H1 (cell line): ENCODE results near the gene BTBD16. TPM values are rescaled to one million over a fixed set of nuclear protein-coding genes. Genes with fewer than 3 reads are reported as not detected.

Source experiments
- CTCF ChIA-PET: fragments of 300-600 bp; sonication (Branson Sonifier 250); formaldehyde crosslinking; loops from one replicate; lab custom pipeline; 2021; ENCODE audit not compliant: partially characterized antibody; lab: Charles Lee
- POLR2A ChIA-PET: fragments of 300-600 bp; sonication (Branson Sonifier 250); formaldehyde crosslinking; loops from one replicate; lab custom pipeline; 2021; ENCODE audit warnings: inconsistent platforms; ENCODE audit not compliant: partially characterized antibody; lab: Charles Lee
- DNase-seq, 2 experiments: peaks; one replicate each; pipeline versions ENCODE4 v3.0.0 to v3.0.0-alpha.2; 2010 to 2022; ENCODE audit warnings: low spot score in 2 of 2, low read depth in 1 of 2, mixed read lengths in 1 of 2
- FAIRE-seq: peaks from 2 replicates; lab custom pipeline; 2011; peaks lifted over from hg19 to GRCh38; lab: Jason Lieb, UNC
- H2AFZ ChIP-seq: 2 replicates; pipeline ENCODE4 v1.8.1; 2012; ENCODE audit warnings: low read length, inconsistent platforms
- H2AK5ac ChIP-seq: 2 replicates; pipeline ENCODE4 v1.6.1; 2013; ENCODE audit warnings: low read depth, low read length
- H2BK120ac ChIP-seq: replicated peaks from 2 replicates; pipeline ENCODE3; 2013; ENCODE audit warnings: low read depth, low read length, inconsistent platforms
- H2BK12ac ChIP-seq: 2 replicates; pipeline ENCODE4 v1.6.1; 2013; ENCODE audit warnings: low read depth, low read length
- H2BK15ac ChIP-seq: 2 replicates; pipeline ENCODE4 v1.6.1; 2013; ENCODE audit warnings: low read length
- H2BK20ac ChIP-seq: 2 replicates; pipeline ENCODE4 v1.6.1; 2013; ENCODE audit warnings: low read length
- H2BK5ac ChIP-seq: 2 replicates; pipeline ENCODE4 v1.6.1; 2013; ENCODE audit warnings: low read depth, low read length
- H3K14ac ChIP-seq: 2 replicates; pipeline ENCODE4 v1.6.1; 2013; ENCODE audit warnings: inconsistent platforms; ENCODE audit not compliant: insufficient read length
- H3K18ac ChIP-seq: 2 replicates; pipeline ENCODE4 v1.6.1; 2013; ENCODE audit warnings: low read length; ENCODE audit errors: extremely low read depth
- H3K23ac ChIP-seq: 2 replicates; pipeline ENCODE4 v1.6.1; 2013; ENCODE audit warnings: inconsistent platforms; ENCODE audit not compliant: insufficient read length
- H3K23me2 ChIP-seq: 2 replicates; pipeline ENCODE4 v1.6.1; 2013; ENCODE audit warnings: low read depth, low read length
- H3K27ac ChIP-seq: 2 replicates; pipeline ENCODE4 v1.6.1; 2011; ENCODE audit warnings: low read depth, low read length, inconsistent platforms
- H3K27me3 ChIP-seq, 4 experiments: replicated peaks in 1 of 4; 1 replicate in 1 of 4; 2 replicates in 3 of 4; pipeline versions ENCODE4 v1.6.1 to v1.8.1; 2011 to 2013; ENCODE audit warnings: low read length in 3 of 4, mild to moderate bottlenecking in 3 of 4, inconsistent platforms in 2 of 4, mixed read lengths in 2 of 4, moderate library complexity in 1 of 4; ENCODE audit not compliant: control insufficient read depth in 3 of 4, insufficient read depth in 3 of 4; ENCODE audit errors: extremely low read depth in 1 of 4
- H3K36me3 ChIP-seq, 4 experiments: 2 replicates each; pipeline versions ENCODE4 v1.6.1 to v1.8.1; 2011 to 2013; ENCODE audit warnings: mild to moderate bottlenecking in 4 of 4, low read length in 3 of 4, moderate library complexity in 2 of 4, control low read depth in 1 of 4, inconsistent platforms in 1 of 4; ENCODE audit not compliant: insufficient read depth in 4 of 4, control insufficient read depth in 2 of 4
- H3K4ac ChIP-seq: replicated peaks from 2 replicates; pipeline ENCODE3; 2013; ENCODE audit warnings: low read length, low read depth, mixed read lengths, inconsistent platforms; ENCODE audit not compliant: insufficient read length
- H3K4me1 ChIP-seq, 4 experiments: replicated peaks in 1 of 4; 1 replicate in 1 of 4; 2 replicates in 3 of 4; pipeline versions ENCODE4 v1.6.1 to v1.8.1; 2011 to 2013; ENCODE audit warnings: low read length in 3 of 4, inconsistent platforms in 2 of 4, mixed read lengths in 1 of 4; ENCODE audit not compliant: insufficient read depth in 4 of 4, control insufficient read depth in 3 of 4
- H3K4me2 ChIP-seq, 2 experiments: 2 replicates each; pipeline versions ENCODE4 v1.6.1 to v1.8.1; 2011 to 2013; ENCODE audit warnings: low read depth in 2 of 2, low read length in 2 of 2, control low read depth in 1 of 2, inconsistent platforms in 1 of 2, mild to moderate bottlenecking in 1 of 2; ENCODE audit not compliant: insufficient read depth in 1 of 2
- H3K4me3 ChIP-seq, 4 experiments: fragments of 200-600, 300-600 bp in 1 of 4; sonication (generic), shearing (Covaris generic), sonication (Bioruptor Twin) in 1 of 4; 2 replicates each; pipeline versions ENCODE4 v1.5.1 to v1.8.1; 2011 to 2016; ENCODE audit warnings: low read length in 4 of 4, low read depth in 3 of 4, control low read depth in 2 of 4, inconsistent platforms in 2 of 4, mild to moderate bottlenecking in 2 of 4, mixed read lengths in 1 of 4, moderate library complexity in 1 of 4; ENCODE audit not compliant: insufficient read depth in 2 of 4; ENCODE audit errors: extremely low read depth in 1 of 4
- H3K56ac ChIP-seq: replicated peaks from 2 replicates; pipeline ENCODE3; 2013; ENCODE audit warnings: low read depth, mild to moderate bottlenecking, mixed read lengths, low read length, inconsistent platforms; ENCODE audit not compliant: insufficient read length
- H3K79me1 ChIP-seq: 2 replicates; pipeline ENCODE4 v1.6.1; 2013; ENCODE audit warnings: low read depth, low read length, control low read depth
- H3K79me2 ChIP-seq, 2 experiments: 2 replicates each; pipeline versions ENCODE4 v1.6.1 to v1.8.1; 2012 to 2013; ENCODE audit warnings: low read length in 2 of 2, mild to moderate bottlenecking in 2 of 2, inconsistent platforms in 1 of 2; ENCODE audit not compliant: insufficient read depth in 2 of 2, control insufficient read depth in 1 of 2
- H3K9ac ChIP-seq, 4 experiments: replicated peaks in 1 of 4; 1 replicate in 1 of 4; 2 replicates in 3 of 4; pipeline versions ENCODE4 v1.6.1 to v1.8.1; 2011 to 2013; ENCODE audit warnings: low read depth in 3 of 4, low read length in 3 of 4, control low read depth in 2 of 4, mild to moderate bottlenecking in 2 of 4, moderate library complexity in 2 of 4, inconsistent platforms in 1 of 4; ENCODE audit errors: extremely low read depth in 1 of 4
- H3K9me3 ChIP-seq, 2 experiments: 2 replicates each; pipeline versions ENCODE4 v1.6.1 to v1.8.1; 2012 to 2013; ENCODE audit warnings: mild to moderate bottlenecking in 2 of 2, moderate library complexity in 2 of 2, control low read depth in 1 of 2, inconsistent platforms in 1 of 2, low read depth in 1 of 2, low read length in 1 of 2, mixed read lengths in 1 of 2; ENCODE audit not compliant: insufficient read depth in 2 of 2
- H4K20me1 ChIP-seq, 2 experiments: replicated peaks in 1 of 2; 2 replicates each; pipeline versions ENCODE3 to v1.8.1; 2011 to 2013; ENCODE audit warnings: inconsistent platforms in 2 of 2, low read length in 2 of 2, mild to moderate bottlenecking in 1 of 2; ENCODE audit not compliant: insufficient read depth in 2 of 2, control insufficient read depth in 1 of 2
- H4K5ac ChIP-seq: 2 replicates; pipeline ENCODE4 v1.6.1; 2013; ENCODE audit warnings: low read length, low read depth, mixed read lengths, inconsistent platforms; ENCODE audit not compliant: insufficient read length
- H4K8ac ChIP-seq: 2 replicates; pipeline ENCODE4 v1.8.0; 2013; ENCODE audit warnings: mild to moderate bottlenecking, moderate library complexity, low read length, inconsistent platforms; ENCODE audit not compliant: insufficient read depth; ENCODE audit errors: extremely low read depth
- H4K91ac ChIP-seq: replicated peaks from 2 replicates; pipeline ENCODE3; 2013; ENCODE audit warnings: low read length, mixed read lengths, inconsistent platforms; ENCODE audit not compliant: insufficient read length
- ASH2L ChIP-seq: fragments of 200-600, 300-600 bp; sonication (generic); IDR thresholded peaks from one replicate; pipeline ENCODE4 v1.7.1; 2017; ENCODE audit warnings: low read length
- ATF2 ChIP-seq: IDR thresholded peaks from 2 replicates; pipeline ENCODE4 v1.6.1; 2012; ENCODE audit warnings: low read length, inconsistent platforms
- BACH1 ChIP-seq: IDR thresholded peaks from 2 replicates; pipeline ENCODE4 v1.6.1; 2012; ENCODE audit warnings: low read length, improper control_type of control experiment
- CEBPB ChIP-seq: IDR thresholded peaks from 2 replicates; pipeline ENCODE4 v1.6.1; 2012; ENCODE audit warnings: low read depth, low read length
- CREB1 ChIP-seq: IDR thresholded peaks from 2 replicates; pipeline ENCODE4 v1.6.1; 2012; ENCODE audit warnings: inconsistent platforms
- CTBP2 ChIP-seq: IDR thresholded peaks from 2 replicates; pipeline ENCODE4 v1.7.0; 2011; ENCODE audit warnings: borderline replicate concordance, mild to moderate bottlenecking, moderate library complexity, mixed read lengths, low read length; ENCODE audit not compliant: insufficient read depth, insufficient read length
- FOSL1 ChIP-seq: IDR thresholded peaks from 2 replicates; pipeline ENCODE4 v1.6.1; 2011; ENCODE audit warnings: mild to moderate bottlenecking, low read depth, low read length, moderate library complexity; ENCODE audit not compliant: insufficient read depth
- HDAC2 ChIP-seq, 2 experiments: fragments of 300-600 bp in 1 of 2; sonication (generic) in 1 of 2; IDR thresholded peaks; 2 replicates each; pipeline ENCODE4 v1.6.1; 2011 to 2012; ENCODE audit warnings: low read depth in 2 of 2, low read length in 2 of 2, mild to moderate bottlenecking in 2 of 2, moderate library complexity in 2 of 2, borderline replicate concordance in 1 of 2, inconsistent platforms in 1 of 2
- HDAC6 ChIP-seq: IDR thresholded peaks from one replicate; pipeline ENCODE4 v1.7.1; 2012; ENCODE audit warnings: low read depth, mild to moderate bottlenecking, inconsistent platforms, low read length, moderate library complexity
- NANOG ChIP-seq: IDR thresholded peaks from 2 replicates; pipeline ENCODE4 v1.6.1; 2011; ENCODE audit warnings: low read length, low read depth, mild to moderate bottlenecking, inconsistent platforms; ENCODE audit not compliant: insufficient read depth, poor library complexity, severe bottlenecking
- NRF1 ChIP-seq: IDR thresholded peaks from 2 replicates; pipeline ENCODE4 v1.6.1; 2011; ENCODE audit warnings: mild to moderate bottlenecking, low read depth, low read length, improper control_type of control experiment
- SAP30 ChIP-seq: fragments of 300-600 bp; sonication (generic); IDR thresholded peaks from 2 replicates; pipeline ENCODE4 v1.7.1; 2012; ENCODE audit warnings: low read length, moderate library complexity, mild to moderate bottlenecking, inconsistent platforms; ENCODE audit not compliant: insufficient read depth, insufficient replicate concordance
- SIRT6 ChIP-seq: IDR thresholded peaks from one replicate; pipeline ENCODE4 v1.7.1; 2012; ENCODE audit warnings: low read length, inconsistent platforms
- WGBS, 2 experiments: shearing (Covaris generic) in 1 of 2; methylation state at CpG; one replicate each; pipeline versions ENCODE4 v1.1.6 to v1.1.7; 2013 to 2015; ENCODE audit warnings: low lambda C conversion rate in 2 of 2, mixed read lengths in 2 of 2, inconsistent platforms in 1 of 2, low coverage in 1 of 2, missing lambda C conversion rate in 1 of 2; ENCODE audit not compliant: insufficient replicate concordance in 2 of 2, insufficient coverage in 1 of 2, insufficient read length in 1 of 2; ENCODE audit errors: extremely low coverage in 1 of 2, missing lambda C conversion rate in 1 of 2; 5-methylcytosine and 5-hydroxymethylcytosine counted together
- polyA plus RNA-seq, 7 experiments: library from polyadenylated mRNA; depleted of rRNA in 3 of 7; stranded (reverse) in 5 of 7; unstranded in 2 of 7; fragments of >200 nt in 5 of 7; fragments of 200-250 nt in 2 of 7; gene quantifications; 1 replicate in 5 of 7; 2 replicates in 1 of 7; 4 replicates in 1 of 7; pipeline versions ENCODE4 v1.2.1 to v1.2.3, GENCODE V29; 2011 to 2013; ENCODE audit warnings: missing spikeins in 2 of 7, mixed read lengths in 2 of 7
- total RNA-seq: library from RNA; stranded (reverse); fragmentation: NEBNext Ultra II Directional; extraction: Animal tissue kit (Norgen Biotek cat#: 25700); gene quantifications from 2 replicates; pipeline ENCODE4 v1.2.1, GENCODE V29; 2021

BTBD16 gene
- total and polyA plus RNA-seq, 2 of the 8 experiments (the other 6 are each of a cell fraction or from before 2014, with no cell fraction given), result 0.05 TPM; not detected in 1

GRCh38 chr10:122292376-122292775 is 21.3 kb downstream of the BTBD16 start:
- no peaks in the 10 kb centered on the region for H3K79me1 ChIP-seq
- no peaks in the 10 kb centered on the region for H3K23me2 ChIP-seq
- no peaks in the 10 kb centered on the region for H4K20me1 ChIP-seq
- no peak overlapping the region for H2BK20ac ChIP-seq
- FAIRE-seq (no peak), DNase-seq (no peak)
- H4K8ac ChIP-seq, result no peak overlapping the region
- TF ChIP-seq FOSL1 (no peak), CTBP2 (no peak), NANOG (no peak), SAP30 (no peak), SIRT6 (no peak), ASH2L (no peak), HDAC2 (IDR thresholded peaks at IDR 0.05; ENCODE audit: borderline replicate concordance in 1 of 2, low read depth in 2 of 2, low read length in 2 of 2) (no peak), ATF2 (no peak), HDAC6 (no peak), BACH1 (no peak), NRF1 (no peak), CREB1 (no peak), CEBPB (no peak)
- no peak overlapping the region for H3K4me2 ChIP-seq
- H3K9ac ChIP-seq, result no peak overlapping the region
- H4K5ac ChIP-seq, result no peak overlapping the region
- H3K27ac ChIP-seq, result no peak overlapping the region
- H3K79me2 ChIP-seq, result no peaks in the 10 kb centered on the region
- POLR2A ChIA-PET, result no interaction called here
- H2AFZ ChIP-seq, result no peak overlapping the region
- no peak overlapping the region for H3K14ac ChIP-seq
- no peak overlapping the region for H2BK120ac ChIP-seq
- no peak overlapping the region for H3K4me3 ChIP-seq
- H3K27me3 ChIP-seq, result no peaks in the 10 kb centered on the region
- no peak overlapping the region for H2BK12ac ChIP-seq
- H2BK15ac ChIP-seq, result no peak overlapping the region
- WGBS, 2 experiments, result 81% methylated on average over 3 of the region's 3 CpGs; no CpG with 5 or more reads in 1 of the 2 experiments
- no peaks in the 10 kb centered on the region for H3K36me3 ChIP-seq
- CTCF ChIA-PET, result interaction anchor here (1.1 to 3.2 kb wide), 5 partner anchors 13 to 273 kb away, joined by 3 to 19 read pairs (median 10); no protein-coding TSS in a partner anchor
- H3K9me3 ChIP-seq, result no peaks in the 10 kb centered on the region
- no peak overlapping the region for H3K23ac ChIP-seq
- no peak overlapping the region for H3K18ac ChIP-seq
- peaks cover 0 to under 1% (median 0%) of the 10 kb centered on the region in 4 experiments; a peak in 2 of 7 replicates for H3K4me1 ChIP-seq
- H4K91ac ChIP-seq, result no peak overlapping the region
- no peak overlapping the region for H3K4ac ChIP-seq
- H2BK5ac ChIP-seq, result no peak overlapping the region
- H3K56ac ChIP-seq, result no peak overlapping the region
- H2AK5ac ChIP-seq, result no peak overlapping the region
